Endothelial cell (in vitro differentiated cells): Measurements from ENCODE around the gene GABRA5. TPM values are rescaled to one million over a fixed set of nuclear protein-coding genes. Genes with fewer than 3 reads are reported as not detected.
A peak's percentile ranks its signal among the peaks of the same experiment; 100 is the strongest.
"Not testable (repeated sequence)": the region's sequence is repeated elsewhere in the genome, so short reads cannot be mapped to it uniquely, and the experiment has no call there.

ENCODE experiments used
- DNase-seq: peaks from one replicate; pipeline ENCODE4 v3.0.0; 2021; ENCODE audit warnings: low spot score
- H3K27ac Mint-ChIP-seq: one replicate; pipeline ENCODE4 v1.8.0; 2021; ENCODE audit warnings: mixed read lengths, inconsistent platforms; ENCODE audit not compliant: unreplicated experiment
- H3K27me3 Mint-ChIP-seq: one replicate; pipeline ENCODE4 v1.8.0; 2021; ENCODE audit warnings: mild to moderate bottlenecking, moderate library complexity, mixed read lengths, inconsistent platforms; ENCODE audit not compliant: unreplicated experiment
- H3K36me3 Mint-ChIP-seq: one replicate; pipeline ENCODE4 v1.8.0; 2021; ENCODE audit warnings: mild to moderate bottlenecking, low read depth, mixed read lengths, inconsistent platforms; ENCODE audit not compliant: unreplicated experiment
- H3K4me1 Mint-ChIP-seq: one replicate; pipeline ENCODE4 v1.8.0; 2021; ENCODE audit warnings: mild to moderate bottlenecking, mixed read lengths, inconsistent platforms; ENCODE audit not compliant: unreplicated experiment
- H3K4me3 Mint-ChIP-seq: one replicate; pipeline ENCODE4 v1.8.0; 2021; ENCODE audit warnings: mild to moderate bottlenecking, mixed read lengths, inconsistent platforms; ENCODE audit not compliant: unreplicated experiment
- H3K9me3 Mint-ChIP-seq: one replicate; pipeline ENCODE4 v1.8.0; 2021; ENCODE audit warnings: mixed read lengths, inconsistent platforms; ENCODE audit not compliant: unreplicated experiment
- long read RNA-seq: library from polyadenylated mRNA; unstranded; transcript quantifications from one replicate; pipeline ENCODE4 v2.0.0, GENCODE V29; 2020; ENCODE audit not compliant: unreplicated experiment
- total RNA-seq: library from RNA; stranded (reverse); fragmentation: NEBNext Ultra II Directional; extraction: Animal tissue kit (Norgen Biotek cat#: 25700); gene quantifications from one replicate; pipeline ENCODE4 v1.2.1, GENCODE V29; 2021; ENCODE audit not compliant: unreplicated experiment
- TF ChIP-seq, protein P1 (sequence below): fragments of 200-600 bp; sonication (generic); IDR thresholded peaks from one replicate; pipeline ENCODE4 v1.5.0; 2021; ENCODE audit warnings: antibody characterized with exemption; ENCODE audit not compliant: unreplicated experiment

Gene GABRA5
- 0.72 TPM for total RNA-seq
- long read RNA-seq, partial matches to known transcripts = 0 of 1 reads
- long read RNA-seq, other reads (novel, unspliced or antisense) = 1 of 1 reads

DNA sequence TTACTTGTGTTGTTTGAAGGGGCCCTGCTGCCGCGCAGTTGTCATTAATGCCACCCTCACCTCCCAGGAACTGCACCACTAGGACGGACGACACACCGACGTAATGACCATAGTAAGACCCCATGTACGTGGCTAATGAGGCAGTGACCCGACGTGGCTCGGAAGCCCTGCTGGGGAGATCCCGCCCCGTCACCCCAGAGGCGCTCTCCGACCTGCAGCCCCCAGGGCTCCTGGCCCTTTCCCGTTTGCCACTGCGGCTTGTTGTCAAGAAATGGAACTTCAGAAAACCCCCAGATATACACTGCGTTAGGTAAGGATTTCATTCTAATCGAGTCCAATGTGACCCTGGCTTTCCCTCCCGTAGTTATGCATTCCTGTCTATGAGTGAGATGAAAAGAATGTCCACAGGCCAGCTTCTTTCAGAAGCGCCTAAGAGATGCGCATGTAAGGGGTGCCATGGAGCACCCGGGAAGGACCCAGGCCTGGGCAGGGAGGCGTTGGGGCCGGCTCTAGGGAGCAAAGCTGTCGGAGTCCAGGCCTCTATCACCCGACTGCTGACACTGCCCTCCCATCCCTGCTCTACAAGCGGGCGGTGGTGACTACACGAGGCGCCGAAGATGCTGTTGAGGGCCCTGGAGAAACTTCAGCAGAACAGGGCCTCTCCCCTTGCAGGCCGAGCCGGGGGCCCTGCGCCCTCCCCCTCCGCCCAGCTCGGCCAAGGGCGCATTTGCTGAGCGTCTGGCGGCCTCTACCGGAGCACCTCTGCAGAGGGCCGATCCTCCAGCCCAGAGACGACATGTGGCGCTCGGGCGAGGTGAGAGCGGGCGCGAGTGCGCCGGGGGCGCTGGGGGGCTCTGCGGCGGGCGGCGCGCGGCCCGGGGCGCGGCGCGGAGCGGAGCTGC is at the start of gene GABRA5:
Gene GABRA5 (plus strand): TSS at position 765 of the 902 bp plus-strand sequence. CDS start 2,187 bp downstream, outside the sequence.
- peak within 1 kb of the TSS; percentile 22 for H3K4me3 Mint-ChIP-seq
- peaks cover 5% of the 10 kb centered on the region for H3K4me1 Mint-ChIP-seq
- H3K36me3 Mint-ChIP-seq = peaks cover 3% of the 10 kb centered on the region
- TF ChIP-seq, protein P1, sequence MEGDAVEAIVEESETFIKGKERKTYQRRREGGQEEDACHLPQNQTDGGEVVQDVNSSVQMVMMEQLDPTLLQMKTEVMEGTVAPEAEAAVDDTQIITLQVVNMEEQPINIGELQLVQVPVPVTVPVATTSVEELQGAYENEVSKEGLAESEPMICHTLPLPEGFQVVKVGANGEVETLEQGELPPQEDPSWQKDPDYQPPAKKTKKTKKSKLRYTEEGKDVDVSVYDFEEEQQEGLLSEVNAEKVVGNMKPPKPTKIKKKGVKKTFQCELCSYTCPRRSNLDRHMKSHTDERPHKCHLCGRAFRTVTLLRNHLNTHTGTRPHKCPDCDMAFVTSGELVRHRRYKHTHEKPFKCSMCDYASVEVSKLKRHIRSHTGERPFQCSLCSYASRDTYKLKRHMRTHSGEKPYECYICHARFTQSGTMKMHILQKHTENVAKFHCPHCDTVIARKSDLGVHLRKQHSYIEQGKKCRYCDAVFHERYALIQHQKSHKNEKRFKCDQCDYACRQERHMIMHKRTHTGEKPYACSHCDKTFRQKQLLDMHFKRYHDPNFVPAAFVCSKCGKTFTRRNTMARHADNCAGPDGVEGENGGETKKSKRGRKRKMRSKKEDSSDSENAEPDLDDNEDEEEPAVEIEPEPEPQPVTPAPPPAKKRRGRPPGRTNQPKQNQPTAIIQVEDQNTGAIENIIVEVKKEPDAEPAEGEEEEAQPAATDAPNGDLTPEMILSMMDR = no peak
- no peak within 1 kb of the TSS for H3K27ac Mint-ChIP-seq
- no peaks in the 10 kb centered on the region for H3K9me3 Mint-ChIP-seq
- peaks cover 4% of the 10 kb centered on the region for H3K27me3 Mint-ChIP-seq
- peak; percentile 68 for DNase-seq

GRCh38 chr15:26831191-26831590 is 35.7 kb upstream of the GABRA5 start:
- not testable (repeated sequence) for H3K36me3 Mint-ChIP-seq, H3K27me3 Mint-ChIP-seq, H3K4me3 Mint-ChIP-seq, H3K9me3 Mint-ChIP-seq, H3K27ac Mint-ChIP-seq, H3K4me1 Mint-ChIP-seq
- peak; percentile 21 for DNase-seq

DNA sequence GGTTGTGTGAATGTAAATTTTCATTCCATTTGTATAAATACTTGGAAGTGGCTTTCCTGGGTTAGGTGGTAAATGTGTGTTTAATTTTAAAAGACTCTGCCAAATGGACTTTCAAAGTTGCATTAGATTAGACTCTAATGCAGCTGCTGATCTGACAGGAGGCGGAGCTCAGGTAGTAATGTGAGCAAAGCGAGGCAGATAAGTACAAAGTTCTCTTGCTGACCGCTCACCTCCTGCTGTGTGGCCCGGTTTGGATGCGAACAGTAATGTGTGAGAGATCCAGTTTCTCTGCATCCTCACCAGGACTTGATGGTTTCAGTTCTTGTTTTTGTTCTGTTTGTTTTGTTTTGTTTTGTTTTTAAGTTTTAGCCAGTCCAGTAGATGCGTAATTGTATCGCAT is 34.9 kb upstream of the GABRA5 start:
- Mint-ChIP-seq H3K9me3 (no peaks in the 10 kb centered on the region), H3K27ac (no peak overlapping the region), H3K4me3 (peak overlapping the region; percentile 76), H3K4me1 (no peaks in the 10 kb centered on the region), H3K27me3 (no peaks in the 10 kb centered on the region), H3K36me3 (no peaks in the 10 kb centered on the region)
- TF ChIP-seq, protein P1 = no peak
- DNase-seq = no peak

DNA sequence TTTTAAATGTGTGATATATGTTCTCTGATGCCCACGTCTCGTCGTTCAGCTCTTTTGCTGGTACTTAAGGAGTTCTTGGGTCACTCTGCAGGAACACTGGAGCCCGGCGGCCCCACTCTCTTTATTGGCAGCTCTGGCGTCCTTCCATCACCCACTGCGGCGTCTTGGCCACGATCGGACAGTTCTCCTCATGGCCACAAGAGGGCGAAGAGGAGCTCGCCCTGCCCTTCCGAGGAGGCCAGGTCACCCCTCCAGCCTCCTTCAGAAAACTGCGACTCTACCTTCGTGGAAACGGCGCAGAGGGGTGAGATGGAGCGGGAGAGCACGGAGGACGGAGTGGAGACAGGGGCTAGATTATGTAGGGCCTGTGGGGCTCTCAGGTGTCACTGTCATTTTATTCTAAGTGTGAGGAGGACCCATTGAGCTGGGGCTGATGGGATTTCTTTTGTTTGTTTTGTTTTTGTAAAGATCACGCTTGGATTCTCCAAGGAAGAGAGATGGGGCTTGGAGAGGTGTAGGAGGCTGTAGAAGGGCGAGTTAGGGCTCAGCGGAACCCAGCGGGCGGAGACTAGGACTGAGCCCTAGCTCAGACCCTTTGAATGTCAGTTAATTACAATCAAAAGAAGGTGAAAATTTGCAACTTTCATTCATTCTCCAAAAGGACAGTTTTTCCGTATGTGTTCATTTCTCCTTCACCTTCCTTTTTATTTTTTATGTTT is 28.0 kb upstream of the GABRA5 start:
- DNase-seq = peak; percentile 59
- no peaks in the 10 kb centered on the region for H3K36me3 Mint-ChIP-seq
- H3K9me3 Mint-ChIP-seq = no peaks in the 10 kb centered on the region
- H3K4me1 Mint-ChIP-seq = no peaks in the 10 kb centered on the region
- H3K27ac Mint-ChIP-seq = no peak overlapping the region
- no peak overlapping the region for H3K4me3 Mint-ChIP-seq
- TF ChIP-seq, protein P1 = peak; percentile 87
- no peaks in the 10 kb centered on the region for H3K27me3 Mint-ChIP-seq

DNA sequence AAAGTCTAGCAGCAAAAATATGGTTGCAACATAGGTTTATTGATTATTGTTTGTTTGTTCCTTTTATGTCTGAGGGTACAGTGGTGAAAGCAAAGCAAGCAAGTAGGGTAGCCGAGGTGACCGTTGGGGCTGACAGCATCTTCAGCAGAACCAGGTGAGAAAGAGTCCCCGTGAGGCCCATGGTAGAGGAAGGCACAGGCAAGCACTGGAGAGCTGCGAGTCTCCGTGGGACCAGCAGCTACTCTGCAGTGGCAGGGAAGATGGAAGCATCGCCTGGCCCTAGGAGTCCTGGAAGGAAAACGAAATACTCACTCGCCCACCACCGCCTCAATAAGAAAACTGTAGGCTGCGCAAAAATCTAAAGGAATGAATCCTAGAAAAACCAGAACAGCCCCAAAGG is 25.3 kb upstream of the GABRA5 start:
- Mint-ChIP-seq H3K4me3 (no peak overlapping the region), H3K27ac (no peak overlapping the region), H3K27me3 (no peaks in the 10 kb centered on the region), H3K36me3 (no peaks in the 10 kb centered on the region), H3K4me1 (no peaks in the 10 kb centered on the region), H3K9me3 (no peaks in the 10 kb centered on the region)
- no peak for DNase-seq
- TF ChIP-seq, protein P1 = no peak
